ENCODE data around the gene OIT3. TPM values are rescaled to one million over a fixed set of nuclear protein-coding genes. Genes with fewer than 3 reads are reported as not detected.
"Not testable (repeated sequence)": the region's sequence is repeated elsewhere in the genome, so short reads cannot be mapped to it uniquely, and the experiment has no call there.

OIT3 gene
- total RNA-seq, 2 donors from 2014 or later = 0.13 TPM; not detected in 1

GRCh38 chr10:72883861-72884260 lies 9.7 kb upstream of the OIT3 start:
- peaks cover 6% of the 10 kb centered on the region for H3K4me1 Mint-ChIP-seq
- no peaks in the 10 kb centered on the region for H3K9me3 ChIP-seq (ENCODE audit: control insufficient read depth, low read length, poor library complexity, severe bottlenecking)
- H3K27ac Mint-ChIP-seq = peak overlapping the region; percentile 21
- H3K36me3 Mint-ChIP-seq (ENCODE audit: low read depth) = peaks cover 7% of the 10 kb centered on the region
- no peak overlapping the region for H3K4me3 Mint-ChIP-seq
- H3K27me3 Mint-ChIP-seq = no peaks in the 10 kb centered on the region
- ATAC-seq (no peak), DNase-seq (no peak)

- Mint-ChIP-seq H3K27ac (no peak overlapping the region), H3K36me3 (ENCODE audit: low read depth) (peaks cover 5% of the 10 kb centered on the region), H3K27me3 (no peaks in the 10 kb centered on the region), H3K4me3 (no peak overlapping the region), H3K4me1 (peaks cover 6% of the 10 kb centered on the region)
- DNase-seq (no peak), ATAC-seq (no peak)
- H3K9me3 ChIP-seq (ENCODE audit: control insufficient read depth, low read length, poor library complexity, severe bottlenecking) = no peaks in the 10 kb centered on the region
Observed at GRCh38 chr10:72885953-72886352, 7.6 kb upstream of the OIT3 start.

- ATAC-seq (no peak), DNase-seq (no peak)
- H3K4me3 Mint-ChIP-seq = no peak overlapping the region
- no peaks in the 10 kb centered on the region for H3K9me3 ChIP-seq (ENCODE audit: control insufficient read depth, low read length, poor library complexity, severe bottlenecking)
- peaks cover 5% of the 10 kb centered on the region for H3K36me3 Mint-ChIP-seq (ENCODE audit: low read depth)
- H3K4me1 Mint-ChIP-seq = peaks cover 6% of the 10 kb centered on the region
- no peak overlapping the region for H3K27ac Mint-ChIP-seq
- no peaks in the 10 kb centered on the region for H3K27me3 Mint-ChIP-seq
Observed at GRCh38 chr10:72886621-72887020, 6.9 kb upstream of the OIT3 start.

- DNase-seq = no peak
- Mint-ChIP-seq H3K36me3 (ENCODE audit: low read depth) (peaks cover 5% of the 10 kb centered on the region), H3K27me3 (no peaks in the 10 kb centered on the region), H3K4me1 (peaks cover 6% of the 10 kb centered on the region), H3K27ac (peak overlapping the region; percentile 59), H3K4me3 (peak overlapping the region; percentile 19)
- no peaks in the 10 kb centered on the region for H3K9me3 ChIP-seq (ENCODE audit: control insufficient read depth, low read length, poor library complexity, severe bottlenecking)
- ATAC-seq = no peak
Observed at GRCh38 chr10:72887043-72887442, 6.5 kb upstream of the OIT3 start.

- DNase-seq (no peak), ATAC-seq (no peak)
- Mint-ChIP-seq H3K36me3 (ENCODE audit: low read depth) (peaks cover 5% of the 10 kb centered on the region), H3K4me3 (no peak overlapping the region), H3K27ac (no peak overlapping the region), H3K27me3 (no peaks in the 10 kb centered on the region), H3K4me1 (peaks cover 6% of the 10 kb centered on the region)
- no peaks in the 10 kb centered on the region for H3K9me3 ChIP-seq (ENCODE audit: control insufficient read depth, low read length, poor library complexity, severe bottlenecking)
Observed at GRCh38 chr10:72888151-72888638, 5.3 kb upstream of the OIT3 start.

GRCh38 chr10:72889391-72889831 lies 4.1 kb upstream of the OIT3 start:
- ATAC-seq (no peak), DNase-seq (no peak)
- Mint-ChIP-seq H3K27me3 (no peaks in the 10 kb centered on the region), H3K4me1 (peaks cover 6% of the 10 kb centered on the region), H3K4me3 (no peak overlapping the region), H3K27ac (no peak overlapping the region), H3K36me3 (ENCODE audit: low read depth) (peaks cover 5% of the 10 kb centered on the region)
- no peaks in the 10 kb centered on the region for H3K9me3 ChIP-seq (ENCODE audit: control insufficient read depth, low read length, poor library complexity, severe bottlenecking)

- Mint-ChIP-seq H3K27ac (no peak overlapping the region), H3K4me3 (no peak overlapping the region), H3K27me3 (peaks cover 2% of the 10 kb centered on the region), H3K4me1 (peaks cover 6% of the 10 kb centered on the region), H3K36me3 (ENCODE audit: low read depth) (peaks cover 3% of the 10 kb centered on the region)
- DNase-seq (no peak), ATAC-seq (no peak)
- H3K9me3 ChIP-seq (ENCODE audit: control insufficient read depth, low read length, poor library complexity, severe bottlenecking) = no peaks in the 10 kb centered on the region
Observed at GRCh38 chr10:72890086-72890485, 3.5 kb upstream of the OIT3 start.

- H3K36me3 Mint-ChIP-seq (ENCODE audit: low read depth) = peaks cover 3% of the 10 kb centered on the region
- peaks cover 15% of the 10 kb centered on the region for H3K27me3 Mint-ChIP-seq
- no peak overlapping the region for H3K27ac Mint-ChIP-seq
- ATAC-seq = no peak
- no peaks in the 10 kb centered on the region for H3K4me1 Mint-ChIP-seq
- H3K4me3 Mint-ChIP-seq = no peak overlapping the region
- H3K9me3 ChIP-seq (ENCODE audit: control insufficient read depth, low read length, poor library complexity, severe bottlenecking) = no peaks in the 10 kb centered on the region
- no peak for DNase-seq
Observed at GRCh38 chr10:72895236-72895850, 1.8 kb downstream of the OIT3 start.

- Mint-ChIP-seq H3K27ac (no peak overlapping the region), H3K27me3 (peaks cover 15% of the 10 kb centered on the region), H3K4me1 (no peaks in the 10 kb centered on the region), H3K36me3 (ENCODE audit: low read depth) (peaks cover 3% of the 10 kb centered on the region), H3K4me3 (no peak overlapping the region)
- ATAC-seq (no peak), DNase-seq (no peak)
- H3K9me3 ChIP-seq (ENCODE audit: control insufficient read depth, low read length, poor library complexity, severe bottlenecking) = no peaks in the 10 kb centered on the region
Observed at GRCh38 chr10:72898616-72899015, 5.1 kb downstream of the OIT3 start.

- Mint-ChIP-seq H3K4me3 (no peak overlapping the region), H3K27me3 (peaks cover 15% of the 10 kb centered on the region), H3K27ac (no peak overlapping the region)
Observed at GRCh38 chr10:72899545-72899944, 6.0 kb downstream of the OIT3 start.

GRCh38 chr10:72903941-72904446 lies 10.5 kb downstream of the OIT3 start:
- not testable (repeated sequence) for H3K9me3 ChIP-seq (ENCODE audit: control insufficient read depth, low read length, poor library complexity, severe bottlenecking); ATAC-seq; H3K4me3 Mint-ChIP-seq; H3K27me3 Mint-ChIP-seq; H3K4me1 Mint-ChIP-seq; H3K36me3 Mint-ChIP-seq (ENCODE audit: low read depth); DNase-seq; H3K27ac Mint-ChIP-seq

More at GRCh38 chr10:72899545-72899944, 6.0 kb downstream of the OIT3 start:
- H3K36me3 Mint-ChIP-seq (ENCODE audit: low read depth) = peaks cover 3% of the 10 kb centered on the region
- ATAC-seq (no peak), DNase-seq (no peak)
- H3K9me3 ChIP-seq (ENCODE audit: control insufficient read depth, low read length, poor library complexity, severe bottlenecking) = no peaks in the 10 kb centered on the region
- no peaks in the 10 kb centered on the region for H3K4me1 Mint-ChIP-seq

GRCh38 chr10:72904806-72905205 lies 11.3 kb downstream of the OIT3 start:
- Mint-ChIP-seq H3K27ac (no peak overlapping the region), H3K36me3 (ENCODE audit: low read depth) (no peaks in the 10 kb centered on the region), H3K27me3 (peaks cover 6% of the 10 kb centered on the region), H3K4me3 (no peak overlapping the region), H3K4me1 (no peaks in the 10 kb centered on the region)
- DNase-seq (no peak), ATAC-seq (no peak)
- no peaks in the 10 kb centered on the region for H3K9me3 ChIP-seq (ENCODE audit: control insufficient read depth, low read length, poor library complexity, severe bottlenecking)

- DNase-seq = no peak
- H3K27ac Mint-ChIP-seq = no peak overlapping the region
Observed at GRCh38 chr10:72906446-72906845, 12.9 kb downstream of the OIT3 start.

GRCh38 chr10:72910705-72911104 lies 17.2 kb downstream of the OIT3 start:
- no peak for ATAC-seq
- H3K4me1 Mint-ChIP-seq = no peaks in the 10 kb centered on the region
- no peak overlapping the region for H3K4me3 Mint-ChIP-seq
- no peaks in the 10 kb centered on the region for H3K36me3 Mint-ChIP-seq (ENCODE audit: low read depth)
- no peak for DNase-seq
- H3K27me3 Mint-ChIP-seq = peaks cover 6% of the 10 kb centered on the region
- H3K9me3 ChIP-seq (ENCODE audit: control insufficient read depth, low read length, poor library complexity, severe bottlenecking) = no peaks in the 10 kb centered on the region
- no peak overlapping the region for H3K27ac Mint-ChIP-seq

More at GRCh38 chr10:72906446-72906845, 12.9 kb downstream of the OIT3 start:
- Mint-ChIP-seq H3K27me3 (peaks cover 6% of the 10 kb centered on the region), H3K36me3 (ENCODE audit: low read depth) (no peaks in the 10 kb centered on the region), H3K4me1 (no peaks in the 10 kb centered on the region), H3K4me3 (no peak overlapping the region)
- no peak for ATAC-seq
- no peaks in the 10 kb centered on the region for H3K9me3 ChIP-seq (ENCODE audit: control insufficient read depth, low read length, poor library complexity, severe bottlenecking)

Measured in T-helper 17 cell (primary cell).